NCI-H526 (cell line): Measurements from ENCODE around the gene MAEA.
A peak's percentile ranks its signal among the peaks of the same experiment; 100 is the strongest.

Source experiments
- DNase-seq, 2 experiments: peaks; one replicate each; lab custom pipeline; 2025; lab: John Stamatoyannopoulos, UW

The MAEA gene

DNA sequence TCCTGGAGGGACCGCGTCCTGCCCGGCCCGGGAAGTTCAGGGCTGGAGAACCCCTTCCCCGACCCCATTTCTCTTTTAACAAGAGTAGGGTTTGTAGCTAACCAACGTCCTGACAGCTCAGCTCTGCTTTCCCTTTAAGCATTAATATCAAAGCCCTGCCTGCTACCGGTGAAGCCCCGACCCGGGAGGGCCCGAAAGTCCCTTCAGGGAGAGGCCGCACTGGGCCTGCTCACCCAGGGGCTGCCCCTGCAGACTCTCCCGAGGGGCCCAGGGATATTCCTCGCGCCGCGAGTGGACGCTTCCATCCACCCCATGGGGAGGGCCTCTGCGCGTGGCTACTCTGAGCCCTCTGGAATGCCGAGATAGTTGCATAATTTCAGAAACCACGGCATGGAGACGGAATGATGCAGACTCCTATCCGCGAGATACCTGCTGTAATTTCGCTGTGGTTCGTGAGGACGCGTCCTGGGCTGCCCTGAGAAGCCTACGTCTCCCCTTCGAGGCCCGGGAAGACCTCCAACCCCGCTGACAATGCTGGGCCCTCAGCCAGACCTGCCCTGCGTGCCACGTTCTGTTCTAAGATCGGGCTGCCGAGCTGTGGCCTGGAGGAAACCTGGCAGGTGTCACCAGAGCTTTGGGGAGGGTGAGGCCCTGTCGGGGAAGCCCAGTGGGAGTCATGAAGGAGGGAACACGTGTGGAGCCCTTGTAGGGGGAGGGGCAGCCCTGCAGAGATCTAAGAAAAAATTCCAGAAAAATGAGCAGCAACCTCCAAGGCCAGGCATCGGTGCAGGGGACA lies 39.8 kb upstream of the MAEA start:
- peak in 1 of 2 experiments; percentile 58 for DNase-seq

DNA sequence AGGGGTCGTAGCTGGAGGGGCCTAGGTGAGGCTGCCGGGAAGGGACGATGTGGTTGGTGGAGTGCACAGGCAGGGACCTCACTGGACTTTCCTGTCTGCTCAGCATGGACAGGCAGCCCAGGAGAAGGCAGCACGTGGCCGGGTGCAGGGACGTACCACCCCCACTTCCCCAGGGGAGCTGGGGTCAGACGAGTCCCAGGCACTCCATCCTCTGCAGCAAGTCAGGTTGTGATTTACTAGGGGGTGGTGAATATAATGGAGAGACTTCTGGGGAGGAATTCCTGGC lies 39.2 kb upstream of the MAEA start:
- DNase-seq, result no peak

DNA sequence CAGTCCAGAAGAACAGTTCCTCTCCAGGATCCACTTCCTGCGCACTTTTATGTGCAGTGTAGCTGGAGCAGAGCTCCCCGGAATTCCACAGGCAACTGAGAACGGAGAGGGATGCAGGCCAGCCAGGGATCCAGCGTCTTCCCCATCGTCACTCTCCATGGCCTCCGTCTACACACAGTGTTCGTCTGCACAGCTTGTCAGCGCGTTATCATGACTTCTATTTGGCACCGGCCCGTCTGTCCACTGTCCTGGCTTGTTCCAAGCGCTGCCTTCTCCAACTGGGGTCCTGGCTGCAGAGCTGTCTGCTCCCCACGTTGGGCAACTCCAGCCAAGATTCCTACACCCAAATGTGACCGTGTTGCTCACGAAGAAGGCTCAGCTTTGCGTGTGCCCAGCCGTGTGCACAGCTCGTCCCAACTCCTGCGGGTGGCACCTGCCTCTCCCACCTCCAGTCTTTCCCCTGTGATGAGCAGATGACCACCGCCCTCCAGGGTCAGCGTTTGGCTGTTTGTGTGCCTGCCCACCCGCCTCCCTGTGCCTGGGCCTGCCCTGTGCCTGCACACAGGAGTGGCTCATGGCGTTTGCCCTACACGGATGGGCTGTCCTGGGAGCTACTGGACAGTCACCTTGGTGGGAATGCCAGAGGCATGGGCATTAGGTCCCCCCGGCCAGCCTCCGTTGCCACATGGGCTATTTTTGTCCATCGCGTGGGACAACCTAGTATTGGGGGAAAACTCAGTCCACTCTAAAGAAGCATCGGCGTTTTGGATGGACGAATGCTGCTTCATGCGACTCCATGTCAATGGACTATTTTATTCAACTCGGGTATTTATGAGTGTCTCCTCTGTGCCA lies 38.5 kb upstream of the MAEA start:
- no peak for DNase-seq

DNA sequence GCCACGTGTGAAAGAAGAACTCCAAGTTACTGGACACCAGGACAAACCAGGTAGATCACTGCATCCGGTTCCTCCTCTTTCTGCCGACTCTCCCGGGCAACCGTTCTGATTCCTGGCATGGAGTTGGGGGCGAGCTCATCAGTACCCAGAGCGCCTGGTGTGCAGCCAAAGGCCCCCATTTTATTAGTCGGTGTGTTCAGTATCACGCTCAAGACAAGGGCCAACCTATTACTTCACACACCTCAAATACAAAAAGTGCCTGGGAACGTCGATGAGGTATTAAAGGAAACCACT lies 38.0 kb upstream of the MAEA start:
- DNase-seq, result no peak

DNA sequence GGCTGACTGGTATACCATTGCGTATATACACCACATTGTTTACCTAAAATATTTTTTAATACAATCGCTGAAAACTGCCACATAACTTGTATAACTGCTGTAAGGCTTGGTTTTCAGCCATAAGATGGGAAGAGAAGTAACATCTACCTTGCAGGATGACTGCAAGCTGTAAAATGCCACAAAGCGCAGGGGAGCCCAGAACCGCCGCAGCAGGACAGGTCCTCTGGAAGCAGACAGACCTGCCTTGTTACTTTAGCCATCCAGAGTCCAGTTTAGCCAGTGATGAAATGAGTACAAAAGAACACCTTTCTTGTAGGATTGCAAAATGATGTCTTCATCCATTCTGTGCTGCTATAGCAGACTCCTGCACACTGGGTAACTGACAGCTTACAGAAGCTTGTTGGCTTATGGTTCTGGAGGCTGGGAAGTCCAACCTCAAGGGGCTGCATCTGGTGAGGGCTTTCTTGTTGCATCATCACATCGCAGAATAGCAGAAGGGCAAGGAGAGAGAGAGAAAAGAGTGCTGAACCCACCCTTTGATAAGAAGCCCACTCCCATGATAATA lies 36.7 kb upstream of the MAEA start:
- DNase-seq, result no peak

DNA sequence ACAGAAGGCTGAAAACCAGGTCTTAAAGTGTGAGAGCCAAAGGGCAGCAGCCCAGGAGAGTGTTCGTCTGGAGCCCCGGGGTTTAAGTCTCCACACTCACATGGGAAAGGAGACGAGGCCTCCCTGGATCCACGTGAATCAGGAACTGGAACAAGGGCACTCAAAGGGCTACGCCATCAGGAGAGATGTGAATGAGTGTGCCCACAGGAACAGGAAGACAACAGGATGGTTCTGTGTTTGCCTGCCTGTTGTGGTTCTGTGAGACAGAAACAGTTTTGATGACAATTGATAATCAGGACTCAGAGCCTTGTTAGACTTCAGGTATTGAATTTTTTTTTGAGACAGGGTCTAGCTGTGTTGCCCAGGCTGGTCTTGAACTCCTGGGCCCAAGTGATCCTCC lies 35.9 kb upstream of the MAEA start:
- no peak for DNase-seq

DNA sequence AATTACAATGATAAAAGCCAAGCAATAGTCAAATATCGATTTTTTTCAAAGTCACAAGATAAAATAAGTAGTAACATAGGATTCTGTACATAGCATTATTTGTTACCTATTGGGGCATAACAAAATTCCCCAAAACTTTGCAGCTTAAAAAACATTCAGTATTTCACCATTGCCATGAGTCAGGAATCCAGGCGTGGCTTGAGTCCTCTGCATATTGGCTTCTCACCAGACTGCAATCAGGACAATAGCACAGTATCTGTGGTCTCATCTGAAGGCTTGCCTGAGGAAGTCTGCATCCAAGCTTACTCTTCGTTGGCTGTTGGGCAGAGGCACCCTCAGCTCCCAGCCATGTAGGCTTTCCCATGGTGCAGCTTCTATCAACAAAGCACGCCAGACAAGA lies 34.5 kb upstream of the MAEA start:
- no peak for DNase-seq

DNA sequence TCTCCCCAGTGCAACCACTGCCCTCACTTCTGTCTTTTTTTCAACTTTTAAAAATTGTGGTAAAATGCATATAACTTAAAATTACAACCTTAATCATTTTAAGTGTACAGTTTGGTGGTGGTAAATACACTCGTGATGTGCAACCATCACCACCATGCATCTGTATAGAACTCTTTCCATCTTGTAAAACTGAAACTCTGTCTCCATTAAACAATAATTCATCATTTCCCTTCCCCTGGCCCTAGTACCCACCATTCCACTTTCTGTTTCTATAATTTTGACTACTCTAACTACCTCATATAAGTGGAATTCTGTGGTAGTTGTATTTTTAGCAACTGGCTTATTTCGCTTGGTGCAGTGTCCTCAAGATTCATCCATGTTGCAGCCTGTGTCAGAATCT lies 34.0 kb upstream of the MAEA start:
- DNase-seq, result no peak

DNA sequence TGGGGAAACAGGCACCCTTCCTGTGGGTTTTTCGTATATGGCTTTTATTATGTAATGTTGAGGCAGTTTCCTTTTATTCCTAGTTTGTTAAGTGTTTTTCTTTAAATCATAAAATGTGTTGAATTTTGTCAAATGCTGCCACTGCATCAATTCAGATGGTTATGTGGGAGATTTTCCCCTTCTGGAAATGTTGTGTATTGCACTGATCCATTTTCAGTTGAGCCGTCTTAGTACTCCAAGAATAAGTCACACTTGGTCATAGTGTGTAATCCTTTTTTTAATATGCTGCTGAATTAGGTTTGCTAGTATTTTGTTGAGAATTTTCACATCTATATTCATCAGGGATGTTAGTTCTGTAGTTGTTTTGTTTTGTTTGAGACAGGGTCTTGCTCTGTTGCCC lies 31.2 kb upstream of the MAEA start:
- no peak for DNase-seq

DNA sequence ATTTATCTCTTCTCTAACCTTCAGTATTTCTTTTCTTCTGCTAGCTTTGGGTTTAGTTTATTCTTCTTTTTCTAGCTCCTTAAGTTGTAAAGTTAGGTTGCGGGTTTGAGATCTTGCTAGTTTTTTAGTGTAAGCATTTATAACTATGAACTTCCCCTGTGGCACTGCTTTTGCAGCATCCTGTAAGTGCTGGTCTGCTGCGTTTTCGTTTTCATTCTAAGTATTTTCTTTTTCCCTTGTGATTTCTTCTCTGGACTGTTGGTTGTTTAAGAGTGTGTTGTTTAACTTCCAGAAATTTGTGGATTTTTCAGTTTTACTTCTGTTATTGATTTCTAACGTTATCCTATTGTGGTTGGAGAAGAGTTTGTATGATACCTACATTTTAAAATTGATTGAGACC lies 29.7 kb upstream of the MAEA start:
- DNase-seq, result no peak

DNA sequence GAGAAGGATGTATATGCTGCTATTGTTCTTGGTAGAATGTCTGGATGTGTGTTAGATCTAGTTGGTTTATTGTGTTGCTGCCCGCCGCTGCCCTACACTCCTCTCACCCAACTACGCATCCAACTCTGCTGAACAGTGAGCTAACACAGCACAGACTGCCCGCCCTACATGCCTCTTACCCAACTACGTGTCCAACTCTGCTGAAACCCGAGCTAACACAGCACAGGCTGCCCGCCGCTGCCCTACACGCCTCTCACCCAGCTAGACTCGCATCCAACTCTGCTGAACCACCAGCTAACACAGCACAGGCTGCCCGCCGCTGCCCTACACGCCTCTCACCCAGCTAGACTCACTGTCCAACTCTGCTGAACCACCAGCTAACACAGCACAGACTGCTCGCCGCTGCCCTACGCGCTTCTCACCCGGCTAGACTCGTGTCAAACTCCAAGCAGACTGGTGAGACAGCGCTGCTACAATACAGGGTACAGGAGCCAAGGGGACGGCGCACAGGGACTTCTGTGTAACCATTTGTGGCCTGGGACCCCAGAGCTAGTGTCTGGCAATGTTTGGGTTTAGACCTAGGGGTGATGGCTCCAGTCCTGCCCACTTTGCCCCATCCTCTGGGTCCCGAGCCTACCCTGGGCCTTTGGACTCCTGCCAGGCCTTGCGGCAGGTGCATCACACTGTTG lies 29.1 kb upstream of the MAEA start:
- no peak for DNase-seq

DNA sequence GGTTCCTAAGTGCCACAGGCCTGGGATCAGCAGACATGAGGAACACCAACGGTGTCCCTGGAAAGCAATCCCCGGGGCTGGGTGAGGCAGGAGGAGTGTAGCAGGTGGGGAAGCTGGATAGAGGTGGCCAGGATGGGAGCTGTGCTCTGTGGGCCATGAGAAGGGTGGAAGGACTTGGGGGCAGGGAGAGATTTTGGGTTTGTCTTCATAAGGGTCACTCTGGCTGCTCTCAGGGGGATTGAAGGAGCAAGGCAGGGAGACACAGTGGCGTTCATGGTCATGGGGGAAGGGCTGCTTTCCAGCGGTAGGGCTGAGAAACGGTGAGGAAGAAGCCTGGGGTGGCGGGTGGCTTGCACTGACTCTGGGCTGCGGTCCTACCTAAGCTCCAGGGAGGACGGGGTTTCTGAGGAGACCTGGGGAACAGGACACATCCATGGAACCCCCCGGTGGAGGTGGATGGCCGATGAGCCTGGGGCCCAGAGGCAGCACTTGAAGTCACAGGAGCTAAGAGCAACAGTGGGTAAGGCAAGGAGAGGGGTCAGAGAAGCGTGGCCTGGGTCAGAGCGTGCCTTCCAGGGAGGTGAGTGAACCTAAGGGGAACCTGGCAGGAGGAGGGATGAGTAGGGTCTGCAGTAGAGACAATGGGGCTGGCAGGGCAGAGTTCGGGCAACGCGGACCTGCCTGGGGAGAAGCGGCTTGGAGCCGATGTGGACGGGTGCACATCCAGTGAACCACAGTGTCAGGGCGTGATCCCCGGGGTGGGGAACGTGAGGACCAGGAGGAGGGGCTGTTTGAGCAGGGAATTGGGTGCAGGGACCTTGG lies 28.4 kb upstream of the MAEA start:
- DNase-seq, result no peak

DNA sequence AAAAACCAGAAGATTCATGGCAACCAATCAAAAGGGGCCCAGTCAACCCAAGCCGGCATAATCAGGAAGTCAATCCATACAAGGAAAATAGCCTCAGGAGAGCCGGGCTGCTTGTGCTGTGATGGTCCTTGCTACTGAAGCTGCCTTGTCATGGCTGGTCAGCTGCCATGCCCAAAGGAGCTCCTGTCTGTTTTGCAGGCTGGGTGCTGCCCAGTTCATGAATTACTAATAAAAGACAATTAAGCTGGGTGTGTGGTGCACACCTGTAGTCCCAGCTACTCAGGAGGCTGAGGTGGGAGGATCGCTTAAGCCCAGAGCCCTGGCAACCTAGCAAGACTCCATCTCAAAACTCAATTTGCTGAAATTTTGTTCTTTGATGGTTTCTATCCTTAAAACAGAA lies 24.7 kb upstream of the MAEA start:
- no peak for DNase-seq

DNA sequence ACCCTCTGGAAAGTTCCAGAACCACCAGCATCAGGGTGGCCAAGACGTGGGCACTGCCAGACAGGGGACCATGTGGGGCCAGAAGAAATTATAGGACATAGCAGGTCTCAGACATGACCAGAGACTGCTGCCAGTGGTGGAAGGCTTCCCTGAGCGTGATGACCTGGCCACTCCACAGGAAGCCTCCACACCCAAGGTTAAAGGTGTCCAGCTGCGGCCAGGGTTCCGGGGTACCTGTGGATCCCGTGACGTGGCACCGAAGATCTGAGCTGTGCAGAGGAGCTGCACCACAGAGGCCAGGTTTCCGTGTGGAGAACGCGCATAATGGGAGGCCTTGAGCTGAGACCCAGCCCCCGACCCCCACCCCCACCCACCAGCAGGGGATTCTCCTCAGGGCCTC lies 24.3 kb upstream of the MAEA start:
- no peak for DNase-seq

DNA sequence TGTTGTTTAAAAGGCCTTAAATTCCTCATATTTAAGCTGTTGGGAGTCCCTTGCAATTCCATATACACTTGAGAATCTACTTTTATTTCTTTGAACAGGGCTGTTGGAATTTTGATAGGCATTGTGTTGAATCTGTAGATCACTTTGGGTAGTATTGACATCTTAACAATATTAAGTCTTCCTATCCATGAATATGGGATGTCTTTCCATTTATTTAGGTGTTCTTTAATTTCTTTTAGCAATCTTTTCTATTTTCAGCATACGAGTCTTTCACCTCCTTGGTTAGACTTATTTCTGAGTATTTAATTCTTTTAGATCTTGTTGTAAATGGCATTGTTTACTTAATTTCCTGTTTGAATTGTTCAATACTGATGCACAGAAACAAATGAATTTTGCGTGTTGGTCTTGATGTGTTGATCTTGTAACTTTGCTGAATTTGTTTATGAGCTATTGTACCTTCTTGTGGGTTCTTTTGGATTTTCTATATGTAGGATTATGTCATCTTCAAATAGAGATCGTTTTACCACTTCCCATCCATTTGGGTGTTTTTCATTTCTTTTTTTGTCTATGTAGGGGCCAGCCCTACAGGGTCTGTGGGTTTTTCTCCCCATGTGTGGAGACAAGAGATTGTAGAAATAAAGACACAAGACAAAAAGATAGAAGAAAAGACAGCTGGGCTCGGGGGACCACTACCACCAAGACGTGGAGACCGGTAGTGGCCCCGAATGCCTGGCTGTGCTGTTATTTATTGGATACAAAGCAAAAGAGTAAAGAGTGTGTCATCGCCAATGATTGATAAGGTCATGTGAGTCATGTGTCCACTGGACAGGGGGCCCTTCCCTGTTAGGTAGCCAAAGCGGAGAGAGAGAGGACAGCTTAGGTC lies 22.6 kb upstream of the MAEA start:
- DNase-seq, result no peak

DNA sequence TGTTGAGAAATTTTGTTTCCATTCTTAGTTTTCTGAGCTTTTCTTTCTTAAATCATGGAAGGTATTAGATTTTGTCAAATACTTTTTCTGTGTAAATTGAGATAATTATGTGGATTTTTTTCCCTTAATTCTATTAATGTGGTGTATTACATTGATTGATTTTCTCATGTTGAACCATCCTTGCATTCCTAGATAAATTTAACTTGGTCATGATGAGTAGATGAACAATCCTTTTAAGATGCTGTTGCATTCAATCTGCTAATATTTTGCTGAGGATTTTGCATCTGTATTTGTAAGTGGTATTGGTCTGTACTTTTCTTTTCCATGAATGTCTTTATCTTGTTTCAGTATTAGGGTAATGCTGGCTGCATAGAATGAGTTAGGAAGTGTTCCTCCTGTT lies 20.5 kb upstream of the MAEA start:
- DNase-seq, result no peak

DNA sequence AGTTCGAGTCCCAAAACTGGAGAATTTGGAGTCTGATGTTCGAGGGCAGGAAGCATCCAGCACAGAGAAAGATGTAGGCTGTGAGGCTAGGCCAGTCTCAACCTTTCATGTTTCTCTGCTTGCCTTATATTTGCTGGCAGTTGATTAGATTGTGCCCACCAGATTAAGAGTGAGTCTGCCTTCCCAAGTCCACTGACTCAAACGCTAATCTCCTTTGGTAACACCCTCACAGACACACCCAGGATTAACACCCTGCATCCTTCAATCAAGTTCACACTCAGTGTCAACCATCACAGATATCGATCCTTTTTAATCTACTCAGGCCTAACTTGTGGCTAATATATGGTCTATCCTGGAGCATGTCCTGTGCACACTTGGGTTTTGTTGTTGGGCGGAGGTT lies 18.0 kb upstream of the MAEA start:
- no peak for DNase-seq

DNA sequence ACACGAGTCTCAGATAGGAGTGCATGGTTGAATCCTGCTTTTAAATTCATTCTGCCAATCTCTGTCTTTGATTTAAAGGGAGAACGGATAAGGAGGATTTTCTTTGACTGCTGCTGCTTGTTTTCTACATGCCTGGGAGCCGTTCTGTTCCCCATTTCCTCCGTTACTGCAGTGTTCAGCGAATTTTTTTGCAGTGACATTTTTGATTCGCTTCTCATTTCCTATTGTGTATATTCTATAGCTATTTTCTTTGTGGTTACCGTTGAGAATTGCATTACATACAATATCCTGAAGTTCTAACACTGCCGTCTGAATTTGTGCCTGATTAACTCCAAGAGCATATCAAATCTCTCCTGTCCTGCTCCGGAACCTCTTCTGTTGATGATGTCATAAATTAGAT lies 14.8 kb upstream of the MAEA start:
- no peak for DNase-seq

DNA sequence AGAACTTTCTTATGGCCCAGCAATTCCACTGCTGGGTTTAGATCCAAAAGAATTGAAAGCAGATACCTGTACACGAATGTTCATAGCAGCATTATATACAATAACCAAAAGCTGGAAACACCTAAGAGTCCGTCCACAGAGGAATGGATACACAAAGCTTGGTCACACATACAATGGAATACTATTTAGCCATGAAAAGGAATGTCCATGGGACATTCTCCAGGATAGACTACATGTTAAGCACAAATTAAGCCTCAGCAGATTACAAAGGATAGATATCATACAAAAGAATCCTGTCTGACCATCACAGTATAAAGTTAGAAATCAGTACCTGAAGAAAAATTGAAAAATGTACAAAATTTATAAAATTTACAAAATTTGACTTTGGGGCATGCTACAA lies 12.7 kb upstream of the MAEA start:
- DNase-seq, result no peak

DNA sequence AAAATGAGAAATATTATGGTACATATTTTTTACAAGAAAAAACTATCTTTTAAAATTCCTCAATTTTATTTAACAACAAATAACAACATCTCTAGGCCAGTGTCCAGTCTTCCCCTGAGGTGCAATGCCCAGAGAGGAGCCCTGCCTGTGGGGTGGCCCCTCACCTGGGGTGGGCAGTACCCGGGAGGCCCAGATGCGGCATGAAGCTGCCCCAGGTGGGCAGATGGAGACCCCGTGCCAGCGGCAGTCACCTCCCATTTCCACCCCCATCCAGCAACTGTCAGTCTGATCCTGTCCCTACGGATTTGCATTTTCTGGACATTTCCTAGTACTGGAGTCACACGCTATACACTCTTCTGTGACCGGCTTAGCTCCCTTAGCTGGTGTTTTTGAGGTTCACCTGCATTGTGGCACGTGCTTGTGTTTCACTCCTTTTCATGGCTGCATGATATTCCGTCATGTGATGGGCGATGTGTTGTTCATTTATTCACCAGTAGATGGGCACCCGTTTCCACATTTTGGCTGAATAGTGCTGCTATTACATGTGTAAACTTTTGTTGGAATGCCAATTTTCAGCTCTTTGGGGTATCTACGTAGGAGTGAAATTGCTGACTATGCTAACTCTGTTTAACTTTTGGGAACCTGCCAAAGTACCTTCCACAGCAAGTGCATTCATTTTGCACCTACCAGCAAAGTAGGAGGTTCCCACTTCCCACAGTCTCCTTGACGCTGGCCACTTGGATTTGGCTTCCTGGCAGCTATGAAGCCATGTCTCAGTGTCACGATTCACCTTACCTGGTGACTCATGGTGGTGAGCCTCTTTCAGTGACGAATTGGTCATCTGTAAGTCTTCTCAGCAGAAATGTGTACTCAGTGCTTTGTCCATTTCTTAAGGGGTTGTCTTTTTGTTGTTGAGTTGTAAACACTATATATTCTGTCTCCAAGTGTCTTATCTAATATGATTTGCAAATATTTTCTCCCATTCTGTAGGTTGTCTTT lies 11.7 kb upstream of the MAEA start:
- no peak for DNase-seq
